Stimulated activated CD8-positive, alpha-beta memory T cell treated with anti-CD3 and anti-CD28 coated beads, Interleukin-12 subunit alpha, Interleukin-12 subunit beta, amount 100 ng/mL, for 4 hours (primary cell): ENCODE data around the gene NSUN6.

Experiments used
- DNase-seq: peaks from one replicate; pipeline ENCODE4 v3.0.0-alpha.2; 2020; ENCODE audit warnings: low read depth

NSUN6 gene, protein sequence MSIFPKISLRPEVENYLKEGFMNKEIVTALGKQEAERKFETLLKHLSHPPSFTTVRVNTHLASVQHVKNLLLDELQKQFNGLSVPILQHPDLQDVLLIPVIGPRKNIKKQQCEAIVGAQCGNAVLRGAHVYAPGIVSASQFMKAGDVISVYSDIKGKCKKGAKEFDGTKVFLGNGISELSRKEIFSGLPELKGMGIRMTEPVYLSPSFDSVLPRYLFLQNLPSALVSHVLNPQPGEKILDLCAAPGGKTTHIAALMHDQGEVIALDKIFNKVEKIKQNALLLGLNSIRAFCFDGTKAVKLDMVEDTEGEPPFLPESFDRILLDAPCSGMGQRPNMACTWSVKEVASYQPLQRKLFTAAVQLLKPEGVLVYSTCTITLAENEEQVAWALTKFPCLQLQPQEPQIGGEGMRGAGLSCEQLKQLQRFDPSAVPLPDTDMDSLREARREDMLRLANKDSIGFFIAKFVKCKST

DNA sequence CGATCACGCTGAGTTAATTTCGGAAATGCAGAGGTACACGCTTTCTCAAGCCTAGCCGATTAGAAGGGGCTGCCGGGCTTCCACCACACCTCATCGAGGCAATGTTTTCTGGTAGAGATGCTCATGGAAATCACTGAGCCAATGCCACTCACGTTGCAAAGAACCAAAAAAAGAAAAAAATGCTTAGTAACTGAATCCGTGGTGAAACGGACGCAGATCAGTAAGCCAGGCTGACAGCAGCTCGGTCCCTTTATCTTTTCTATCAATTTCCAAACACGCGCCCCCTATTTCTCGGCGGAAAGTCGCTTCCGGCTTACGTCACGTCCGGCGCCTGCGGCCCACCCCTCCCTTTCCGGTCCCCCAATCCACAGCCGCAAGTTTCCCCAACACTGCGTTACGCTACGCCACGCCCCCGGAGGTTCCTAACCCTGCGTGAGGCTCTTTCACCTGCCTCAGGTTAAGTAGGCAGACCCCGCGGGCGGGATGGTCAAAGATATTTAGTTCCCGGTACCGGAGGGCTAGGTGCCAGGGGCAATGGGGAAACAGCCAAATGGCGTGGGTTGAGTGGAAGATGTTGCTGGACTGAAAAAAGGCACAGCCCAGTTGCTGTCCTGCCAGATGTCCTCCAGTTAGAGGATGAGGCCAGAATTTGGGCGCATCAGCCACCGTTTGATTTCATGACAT, at the start of gene NSUN6:
NSUN6 (minus strand) TSS at position 264 of the 684 bp plus-strand sequence. CDS start 384 bp downstream, outside the sequence.
- peak; percentile 90 for DNase-seq

- no peak for DNase-seq
Measured at GRCh38 chr10:18699849-18700840, 48.8 kb upstream of the NSUN6 start.

DNA sequence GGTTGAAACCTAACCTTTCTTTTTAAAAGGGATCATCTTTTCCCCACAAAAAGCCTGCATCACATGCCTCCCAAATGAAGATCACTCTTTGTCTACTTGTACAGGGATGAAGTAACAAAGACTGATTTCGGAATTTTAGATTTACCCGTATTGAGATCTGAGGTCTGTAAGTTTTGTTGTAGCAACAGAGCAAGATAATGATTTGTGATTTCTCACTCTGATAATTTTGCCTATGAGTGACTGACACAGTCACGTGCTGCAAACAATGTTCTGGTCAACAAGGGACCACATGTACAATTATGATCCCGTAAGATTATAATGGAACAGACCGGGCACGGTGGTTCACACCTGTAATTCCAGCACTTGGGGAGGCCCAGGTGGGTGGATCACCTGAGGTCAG, 39.2 kb upstream of the NSUN6 start:
- no peak for DNase-seq

DNA sequence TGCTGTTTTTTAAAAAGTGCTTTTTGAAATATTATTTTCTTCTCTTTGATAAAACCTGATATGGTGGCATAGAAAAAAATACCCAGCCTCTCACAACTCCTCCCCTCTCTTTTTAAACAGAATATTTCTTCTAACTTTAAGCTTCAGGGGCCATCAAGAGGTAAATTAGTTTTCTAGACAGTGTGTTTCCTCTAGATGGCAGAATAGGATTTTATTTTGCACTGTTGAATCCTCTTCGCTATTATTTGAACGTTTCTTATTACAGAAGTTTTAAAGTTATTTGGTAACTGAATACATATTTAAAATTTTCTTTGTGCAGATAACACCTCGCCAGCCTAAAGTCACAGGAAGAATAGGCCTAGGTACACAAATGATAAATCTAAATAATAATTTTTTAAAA, 38.1 kb upstream of the NSUN6 start:
- DNase-seq: no peak

DNA sequence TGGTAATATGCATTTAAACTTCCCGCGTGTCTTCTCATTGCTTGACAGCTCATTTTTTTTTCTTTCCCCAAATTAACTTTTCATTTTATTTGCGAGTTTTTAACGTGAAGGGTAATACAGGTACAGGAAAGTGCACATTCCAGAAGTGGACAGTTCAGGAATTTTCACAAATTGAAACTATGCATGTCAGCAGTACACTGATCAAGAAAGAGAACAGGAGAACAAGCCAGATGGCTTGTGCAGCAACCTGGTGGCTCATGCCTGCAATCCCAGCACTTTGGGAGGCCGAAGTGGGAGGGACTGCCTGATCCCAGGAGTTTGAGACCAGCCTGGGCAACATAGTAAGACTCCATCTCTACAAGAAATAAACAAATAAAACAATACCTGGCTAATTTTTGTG, 36.3 kb upstream of the NSUN6 start:
- no peak for DNase-seq

GRCh38 chr10:18687195-18687594, 35.8 kb upstream of the NSUN6 start:
- DNase-seq: no peak

DNA sequence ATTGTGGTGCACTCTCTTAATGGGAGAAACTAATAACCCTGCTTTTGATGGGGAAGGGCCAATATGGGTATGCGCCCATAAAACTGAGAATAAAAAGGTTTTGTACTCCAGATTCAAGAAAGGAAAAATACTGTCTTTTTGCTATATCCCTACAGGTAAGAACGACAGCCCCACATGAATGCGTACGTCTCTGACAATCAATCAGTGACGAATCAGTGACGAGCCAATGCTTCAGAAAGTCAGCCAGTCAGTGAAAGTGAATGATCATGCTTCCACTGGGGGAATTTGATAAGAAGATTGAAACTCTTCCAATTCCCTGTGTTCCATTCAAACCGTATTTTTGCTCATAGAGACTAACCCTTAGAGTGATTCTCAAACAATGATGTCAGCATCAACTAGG, 34.2 kb upstream of the NSUN6 start:
- DNase-seq: no peak

- no peak for DNase-seq
Measured at GRCh38 chr10:18684953-18685352, 33.6 kb upstream of the NSUN6 start.

GRCh38 chr10:18684416-18684815, 33.0 kb upstream of the NSUN6 start:
- DNase-seq: no peak

DNA sequence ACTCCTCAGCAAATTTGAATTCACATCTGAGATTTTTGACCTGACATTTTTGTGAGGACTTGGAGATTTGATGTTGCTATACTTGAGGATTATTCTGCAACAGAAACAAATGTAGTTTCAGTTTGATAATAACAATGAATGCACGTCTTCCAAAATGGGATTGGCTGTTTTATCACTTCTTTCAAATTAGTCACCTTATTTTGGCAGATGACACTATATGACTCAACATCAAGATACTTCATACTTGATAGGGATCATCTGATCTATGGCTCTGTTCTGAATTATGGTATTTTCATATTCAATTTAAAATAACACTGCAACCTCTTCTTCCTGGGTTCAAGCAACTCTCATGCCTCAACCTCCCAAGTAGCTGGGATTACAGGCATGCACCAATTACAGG, 32.0 kb upstream of the NSUN6 start:
- no peak for DNase-seq

DNA sequence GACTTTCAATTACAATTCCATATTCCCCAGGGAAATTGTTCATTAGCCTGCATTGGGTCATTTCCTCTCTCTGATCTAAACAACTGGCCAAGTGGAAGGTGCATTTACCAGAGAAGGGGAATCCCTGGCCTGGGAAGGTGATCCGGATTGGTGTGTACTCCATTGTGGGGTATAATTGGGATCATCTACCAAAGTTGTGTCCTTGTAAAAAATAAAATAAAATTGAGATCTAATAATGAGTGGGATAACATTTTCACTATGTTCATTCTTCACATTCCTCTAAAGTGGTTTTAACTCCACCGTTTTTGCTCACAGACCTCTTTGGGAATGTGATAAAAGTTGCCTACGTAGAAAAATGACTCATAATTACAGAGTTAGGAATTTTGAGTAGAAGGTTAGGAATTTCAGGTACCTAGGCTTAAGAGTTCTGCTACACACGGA, 30.6 kb upstream of the NSUN6 start:
- no peak for DNase-seq

GRCh38 chr10:18681366-18681765, 30.0 kb upstream of the NSUN6 start:
- no peak for DNase-seq

DNA sequence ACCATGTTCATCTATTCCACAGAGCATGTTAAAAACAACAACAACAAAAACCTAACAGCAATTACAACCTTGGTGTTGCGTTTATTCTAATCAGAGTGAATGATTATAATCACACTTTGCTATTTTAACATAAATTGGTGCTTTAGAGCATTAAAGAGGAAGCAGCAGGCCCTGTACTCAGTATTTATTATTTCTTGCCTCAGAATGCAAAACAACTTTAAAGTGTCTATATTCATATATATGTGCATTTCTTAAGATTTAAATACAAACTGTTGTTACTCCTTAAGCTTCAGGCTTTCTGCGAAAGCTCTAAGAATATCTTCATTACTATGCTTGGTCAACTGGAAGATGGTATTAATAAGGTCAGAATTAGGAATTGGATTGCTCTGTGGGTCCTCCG, 29.4 kb upstream of the NSUN6 start:
- DNase-seq: no peak

DNA sequence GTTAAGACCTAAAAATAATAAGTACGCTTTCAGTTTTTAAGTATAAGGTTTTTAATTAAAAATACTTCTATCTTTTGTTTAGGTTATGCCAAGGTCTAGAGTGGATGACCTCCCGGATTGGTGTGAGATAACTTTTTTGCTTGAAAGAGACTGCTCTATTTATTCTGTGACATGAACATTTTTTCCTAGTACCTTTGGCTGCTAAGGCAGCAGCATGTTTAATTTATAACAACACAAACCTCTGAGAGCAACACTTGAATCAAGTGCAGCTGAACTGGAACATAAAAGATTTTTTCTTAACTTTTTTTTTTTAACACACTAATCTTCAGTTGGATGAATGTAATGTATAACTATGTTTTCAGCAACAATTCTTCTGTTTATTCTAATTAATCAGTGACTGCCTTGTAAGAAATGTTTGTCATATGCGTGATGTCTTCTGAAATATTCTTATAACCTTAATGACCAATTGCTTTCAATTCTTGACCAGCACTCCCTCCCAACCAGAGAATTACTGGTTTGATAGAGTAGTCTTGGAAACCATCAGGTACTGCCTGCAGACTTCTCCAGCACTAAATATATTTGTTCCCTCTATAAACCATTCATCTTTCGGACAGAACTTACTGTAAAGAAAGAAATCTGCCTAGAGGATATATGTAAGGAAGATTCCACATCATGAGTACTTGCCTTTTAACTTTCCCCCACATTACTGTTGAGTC, 23.9 kb upstream of the NSUN6 start:
- no peak for DNase-seq

- DNase-seq: no peak
Measured at GRCh38 chr10:18668026-18668425, 16.6 kb upstream of the NSUN6 start.

GRCh38 chr10:18666810-18667209, 15.4 kb upstream of the NSUN6 start:
- no peak for DNase-seq

DNA sequence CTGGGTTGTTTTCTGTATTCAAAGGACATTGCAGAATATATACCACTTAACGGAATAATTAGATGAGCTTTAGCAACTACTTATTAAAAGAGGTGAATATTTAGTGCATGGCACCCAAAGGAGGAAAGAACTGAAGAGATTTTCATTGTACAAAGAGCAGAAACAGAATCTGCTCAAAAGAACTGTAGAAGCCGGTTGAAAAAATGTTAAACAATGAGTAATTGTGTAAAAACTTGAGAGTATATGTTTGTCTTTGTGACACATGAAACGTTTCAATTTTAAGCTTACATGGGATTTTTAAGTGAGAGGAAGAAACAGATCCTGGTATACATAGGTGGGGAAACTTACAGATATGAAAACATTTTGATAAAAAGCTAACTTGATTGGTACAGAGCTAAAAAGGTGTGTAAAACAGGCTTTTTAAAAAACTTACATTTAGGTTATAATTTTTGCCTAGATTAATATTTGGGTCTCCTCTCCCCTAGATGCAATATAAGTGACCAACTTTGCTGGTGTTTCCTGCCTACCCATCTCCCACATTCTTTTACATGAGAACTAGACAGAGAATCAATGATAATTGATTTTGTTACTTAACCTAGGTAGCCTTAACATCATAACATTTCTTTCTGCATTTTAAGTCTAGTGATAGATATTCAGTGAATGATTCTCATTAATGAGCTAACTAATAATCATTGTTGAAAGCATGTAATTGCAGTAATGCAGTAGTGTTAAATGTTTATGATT, 14.6 kb upstream of the NSUN6 start:
- DNase-seq: no peak

- DNase-seq: no peak
Measured at GRCh38 chr10:18664841-18665478, 13.6 kb upstream of the NSUN6 start.

- DNase-seq: no peak
Measured at GRCh38 chr10:18660816-18661431, 9.5 kb upstream of the NSUN6 start.
